ENCODE results near the gene SFT2D1. TPM values are rescaled to one million over a fixed set of nuclear protein-coding genes. Genes with fewer than 3 reads are reported as not detected.
A peak's percentile ranks its signal among the peaks of the same experiment; 100 is the strongest.
"Not testable (repeated sequence)": the region's sequence is repeated elsewhere in the genome, so short reads cannot be mapped to it uniquely, and the experiment has no call there.

Gene SFT2D1
- total RNA-seq, result 57.6 and 63.3 TPM in 2 replicates

DNA sequence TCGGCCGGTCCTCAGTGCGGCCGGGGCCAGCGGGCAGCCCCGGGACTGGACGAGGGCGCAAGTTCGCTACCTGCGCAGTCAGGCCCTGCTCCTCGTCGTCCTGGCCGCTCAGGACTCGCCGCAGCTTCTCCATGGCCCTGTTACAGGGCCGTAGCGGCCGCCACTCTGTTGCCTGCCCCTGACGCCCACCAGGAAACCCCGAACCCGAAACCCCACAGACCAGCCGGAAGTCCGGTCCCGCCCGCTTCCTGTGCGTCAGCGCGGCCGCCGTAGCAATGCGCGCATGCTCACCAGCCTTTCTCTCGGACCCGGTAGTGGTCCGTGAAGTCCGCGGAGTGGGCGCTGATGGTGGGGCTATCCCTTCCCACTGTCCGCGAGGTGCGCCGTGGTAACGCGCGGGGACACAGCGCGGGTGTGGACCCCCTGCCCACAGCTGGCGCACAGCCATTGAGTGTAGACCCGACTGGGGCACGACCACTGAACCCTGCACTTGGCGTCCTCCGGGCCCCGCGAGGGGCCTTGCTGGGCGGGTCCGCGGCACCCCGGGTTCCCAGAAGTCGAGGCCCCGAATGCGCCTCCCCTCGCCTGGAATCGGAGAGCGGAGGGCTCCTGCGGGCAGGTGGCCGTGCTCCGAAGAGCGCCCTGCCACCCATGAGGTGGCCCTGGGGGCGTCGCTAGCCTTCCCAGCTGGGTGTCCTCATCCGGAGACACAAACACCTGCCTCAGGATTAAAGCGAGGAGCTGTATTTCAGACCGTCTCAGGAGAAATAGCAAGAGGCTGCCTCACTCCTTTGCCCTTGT lies at the start of gene SFT2D1:
SFT2D1 (minus strand) TSS at position 197 of the 801 bp plus-strand sequence; CDS start at position 133, 64 bp downstream.
- intact Hi-C loops (cut with micrococcal nuclease), result loop anchor here (1.0 to 2.0 kb wide), 2 partner anchors 41 to 76 kb away; no protein-coding TSS in a partner anchor
- H3K27me3 Mint-ChIP-seq (ENCODE audit: insufficient read depth), result peaks cover 13% of the 10 kb centered on the region
- peaks cover 12% of the 10 kb centered on the region for H3K36me3 Mint-ChIP-seq (ENCODE audit: low read depth)
- peak within 1 kb of the TSS; percentile 88 for H3K27ac Mint-ChIP-seq
- peak; percentile 80 for DNase-seq (ENCODE audit: low spot score)
- peak within 1 kb of the TSS; percentile 89 for H3K4me3 Mint-ChIP-seq
- peaks cover 18% of the 10 kb centered on the region for H3K4me1 Mint-ChIP-seq (ENCODE audit: low read depth)
- H3K9me3 Mint-ChIP-seq, result no peaks in the 10 kb centered on the region

DNA sequence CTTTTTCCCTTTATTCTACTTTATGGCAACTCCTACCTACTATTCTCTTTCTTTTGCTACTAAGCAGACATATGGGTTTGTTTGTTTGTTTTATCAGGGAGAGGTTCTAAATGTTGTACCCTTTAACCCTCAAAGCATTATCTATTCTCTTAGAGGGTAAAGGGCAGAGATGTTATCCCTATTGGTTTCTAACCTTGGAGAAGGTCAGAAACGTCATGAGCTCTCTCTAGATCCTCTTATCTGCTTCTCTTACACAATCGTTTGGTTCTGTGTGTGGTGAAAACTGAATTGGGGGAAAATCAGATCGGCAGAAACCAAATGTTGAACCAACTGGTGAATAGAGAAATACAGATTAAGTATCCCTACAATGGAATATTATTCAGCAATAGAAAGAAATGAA lies 46.8 kb upstream of the SFT2D1 start:
- Mint-ChIP-seq H3K9me3 (no peaks in the 10 kb centered on the region), H3K27me3 (ENCODE audit: insufficient read depth) (peaks cover 18% of the 10 kb centered on the region), H3K36me3 (ENCODE audit: low read depth) (no peaks in the 10 kb centered on the region), H3K4me1 (ENCODE audit: low read depth) (peaks cover 5% of the 10 kb centered on the region), H3K27ac (no peak overlapping the region), H3K4me3 (no peak overlapping the region)
- DNase-seq (ENCODE audit: low spot score), result no peak
- intact Hi-C loops (cut with micrococcal nuclease), result no loop called here

DNA sequence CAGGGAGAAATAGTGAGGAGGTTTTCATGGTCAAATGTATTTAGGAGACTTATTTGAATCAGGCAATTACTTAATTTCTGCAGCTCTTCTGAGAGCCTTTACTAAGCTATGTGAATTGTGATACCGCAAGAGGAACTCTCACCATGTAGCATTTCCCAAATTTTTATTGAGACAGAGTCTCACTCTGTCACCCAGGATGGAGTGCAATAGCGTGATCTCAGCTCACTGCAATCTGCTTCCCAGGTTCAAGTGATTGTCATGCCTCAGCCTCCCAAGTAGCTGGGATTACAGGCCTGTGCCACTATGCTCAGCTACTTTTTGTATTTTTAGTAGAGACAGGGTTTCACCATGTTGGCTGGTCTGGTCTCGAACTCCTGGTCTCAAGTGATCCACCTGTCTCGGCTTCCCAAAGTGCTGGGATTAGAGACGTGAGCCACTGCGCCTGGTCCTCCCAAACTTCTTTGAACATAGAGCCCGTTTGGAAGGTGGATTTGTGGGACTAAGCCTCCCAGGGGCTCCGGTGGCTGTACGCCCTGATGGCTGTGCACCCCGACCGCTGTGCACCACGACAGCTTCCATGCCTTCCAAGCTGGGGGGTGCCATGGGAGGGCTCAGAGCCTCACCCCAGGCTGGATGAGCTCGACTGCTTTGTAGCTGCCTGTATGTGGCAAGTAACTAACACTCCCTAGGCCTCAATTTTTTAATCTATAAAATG lies 46.1 kb upstream of the SFT2D1 start:
- Mint-ChIP-seq H3K27me3 (ENCODE audit: insufficient read depth) (peaks cover 18% of the 10 kb centered on the region), H3K9me3 (no peaks in the 10 kb centered on the region), H3K27ac (no peak overlapping the region), H3K4me3 (no peak overlapping the region), H3K36me3 (ENCODE audit: low read depth) (no peaks in the 10 kb centered on the region), H3K4me1 (ENCODE audit: low read depth) (peaks cover 11% of the 10 kb centered on the region)
- intact Hi-C loops (cut with micrococcal nuclease), result no loop called here
- DNase-seq (ENCODE audit: low spot score), result no peak

DNA sequence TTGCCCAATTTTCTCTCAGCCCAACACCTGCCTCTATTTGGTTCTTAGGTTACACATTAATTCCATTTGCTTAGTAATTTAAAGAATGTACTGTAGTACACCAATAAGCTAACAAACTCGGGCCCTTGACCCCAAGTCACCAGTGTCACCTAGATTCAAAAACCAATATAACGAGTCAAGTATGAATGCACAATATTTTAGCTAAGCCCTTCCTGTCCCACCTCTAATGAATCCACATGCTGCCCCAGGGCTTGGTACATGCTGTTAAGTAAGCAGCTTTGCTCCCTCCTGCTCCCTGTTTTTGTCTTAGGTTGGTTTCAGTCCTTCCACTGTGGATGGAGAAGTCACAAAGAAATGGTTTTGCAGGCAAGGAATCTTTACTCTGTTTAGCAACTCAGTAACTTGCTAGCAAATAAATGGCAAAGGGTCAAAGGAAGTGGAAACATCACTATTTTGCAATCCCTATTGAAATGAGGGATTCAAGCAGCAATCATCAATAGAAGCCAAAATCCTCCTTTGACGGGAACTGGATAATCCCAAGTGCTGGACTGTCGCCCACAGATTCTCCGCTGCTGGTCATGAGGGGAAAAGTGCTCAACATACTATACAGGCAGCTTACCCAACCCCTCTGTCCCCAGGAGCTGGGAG lies 45.4 kb upstream of the SFT2D1 start:
- no peak overlapping the region for H3K4me3 Mint-ChIP-seq
- H3K9me3 Mint-ChIP-seq, result no peaks in the 10 kb centered on the region
- no peak for DNase-seq (ENCODE audit: low spot score)
- peaks cover 18% of the 10 kb centered on the region for H3K27me3 Mint-ChIP-seq (ENCODE audit: insufficient read depth)
- H3K36me3 Mint-ChIP-seq (ENCODE audit: low read depth), result no peaks in the 10 kb centered on the region
- H3K4me1 Mint-ChIP-seq (ENCODE audit: low read depth), result peaks cover 11% of the 10 kb centered on the region
- H3K27ac Mint-ChIP-seq, result no peak overlapping the region
- intact Hi-C loops (cut with micrococcal nuclease), result no loop called here

DNA sequence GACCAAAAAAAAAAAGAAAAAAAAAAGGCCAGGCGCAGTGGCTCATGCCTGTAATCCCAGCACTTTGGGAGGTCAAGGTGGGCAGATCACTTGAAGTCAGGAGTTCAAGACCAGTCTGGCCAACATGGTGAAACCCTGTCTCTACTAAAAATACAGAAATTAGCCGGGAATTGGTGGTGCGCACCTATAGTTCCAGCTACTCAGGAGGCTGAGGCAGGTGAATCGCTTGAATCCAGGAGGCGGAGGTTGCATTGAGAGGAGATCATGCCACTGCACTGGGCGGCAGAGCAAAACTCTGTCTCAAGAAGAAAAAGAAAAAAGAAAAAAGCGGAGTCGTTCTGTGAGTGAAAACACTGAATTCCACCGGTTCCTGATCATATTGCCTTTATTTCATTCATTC lies 44.8 kb upstream of the SFT2D1 start:
- H3K36me3 Mint-ChIP-seq (ENCODE audit: low read depth); H3K4me3 Mint-ChIP-seq; H3K27ac Mint-ChIP-seq; intact Hi-C loops (cut with micrococcal nuclease); DNase-seq (ENCODE audit: low spot score); H3K9me3 Mint-ChIP-seq: not testable (repeated sequence)
- peaks cover 11% of the 10 kb centered on the region for H3K4me1 Mint-ChIP-seq (ENCODE audit: low read depth)
- H3K27me3 Mint-ChIP-seq (ENCODE audit: insufficient read depth), result peaks cover 13% of the 10 kb centered on the region

GRCh38 chr6:166386111-166386510 lies 43.8 kb upstream of the SFT2D1 start:
- Mint-ChIP-seq H3K4me1 (ENCODE audit: low read depth) (peaks cover 18% of the 10 kb centered on the region), H3K4me3 (no peak overlapping the region), H3K27me3 (ENCODE audit: insufficient read depth) (peaks cover 12% of the 10 kb centered on the region), H3K27ac (no peak overlapping the region), H3K36me3 (ENCODE audit: low read depth) (no peaks in the 10 kb centered on the region), H3K9me3 (no peaks in the 10 kb centered on the region)
- intact Hi-C loops (cut with micrococcal nuclease), result no loop called here
- DNase-seq (ENCODE audit: low spot score), result no peak

GRCh38 chr6:166383802-166384363 lies 41.5 kb upstream of the SFT2D1 start:
- H3K4me1 Mint-ChIP-seq (ENCODE audit: low read depth), result peaks cover 19% of the 10 kb centered on the region
- peak overlapping the region; percentile 83 for H3K4me3 Mint-ChIP-seq
- peak overlapping the region; percentile 23 for H3K27ac Mint-ChIP-seq
- peak; percentile 8 for DNase-seq (ENCODE audit: low spot score)
- not testable (repeated sequence) for H3K36me3 Mint-ChIP-seq (ENCODE audit: low read depth); H3K27me3 Mint-ChIP-seq (ENCODE audit: insufficient read depth); H3K9me3 Mint-ChIP-seq
- intact Hi-C loops (cut with micrococcal nuclease), result loop anchor here (1.0 to 5.0 kb wide), 9 partner anchors 17 to 1443 kb away; partner anchors contain the start of genes AFDN, CEP43, RNASET2 and RPS6KA2

GRCh38 chr6:166382933-166383801 lies 40.8 kb upstream of the SFT2D1 start, which contains the start of gene MPC1:
TSS of gene MPC1 (minus strand) at chr6:166382940. CDS start at chr6:166382876, 64 bp downstream.
- DNase-seq (ENCODE audit: low spot score), result peak; percentile 95
- intact Hi-C loops (cut with micrococcal nuclease), result loop anchor here (1.0 to 5.0 kb wide), 10 partner anchors 18 to 1444 kb away; partner anchors contain the start of genes AFDN, CEP43, RNASET2 and RPS6KA2
- H3K9me3 Mint-ChIP-seq, result no peaks in the 10 kb centered on the region
- H3K36me3 Mint-ChIP-seq (ENCODE audit: low read depth), result no peaks in the 10 kb centered on the region
- peaks cover 19% of the 10 kb centered on the region for H3K4me1 Mint-ChIP-seq (ENCODE audit: low read depth)
- H3K27ac Mint-ChIP-seq, result peak within 1 kb of the TSS; percentile 48
- peak within 1 kb of the TSS; percentile 91 for H3K4me3 Mint-ChIP-seq
- peaks cover 8% of the 10 kb centered on the region for H3K27me3 Mint-ChIP-seq (ENCODE audit: insufficient read depth)

GRCh38 chr6:166382500-166382932 lies 40.2 kb upstream of the SFT2D1 start:
- Mint-ChIP-seq H3K4me1 (ENCODE audit: low read depth) (peaks cover 19% of the 10 kb centered on the region), H3K27me3 (ENCODE audit: insufficient read depth) (peaks cover 6% of the 10 kb centered on the region), H3K9me3 (no peaks in the 10 kb centered on the region), H3K36me3 (ENCODE audit: low read depth) (peaks cover 1% of the 10 kb centered on the region), H3K27ac (peak overlapping the region; percentile 29), H3K4me3 (peak overlapping the region; percentile 91)
- no peak for DNase-seq (ENCODE audit: low spot score)
- intact Hi-C loops (cut with micrococcal nuclease), result loop anchor here (1.0 to 5.0 kb wide), 6 partner anchors 32 to 1445 kb away; partner anchors contain the start of genes AFDN, CEP43 and RNASET2

GRCh38 chr6:166381733-166382499 lies 39.6 kb upstream of the SFT2D1 start:
- H3K4me3 Mint-ChIP-seq, result peak overlapping the region; percentile 91
- H3K27me3 Mint-ChIP-seq (ENCODE audit: insufficient read depth), result peaks cover 4% of the 10 kb centered on the region
- H3K9me3 Mint-ChIP-seq, result no peaks in the 10 kb centered on the region

GRCh38 chr6:166381381-166381732 lies 39.0 kb upstream of the SFT2D1 start:
- Mint-ChIP-seq H3K36me3 (ENCODE audit: low read depth) (peaks cover 1% of the 10 kb centered on the region), H3K9me3 (no peaks in the 10 kb centered on the region), H3K27ac (no peak overlapping the region), H3K4me1 (ENCODE audit: low read depth) (peaks cover 19% of the 10 kb centered on the region), H3K27me3 (ENCODE audit: insufficient read depth) (peaks cover 4% of the 10 kb centered on the region), H3K4me3 (peak overlapping the region; percentile 91)
- DNase-seq (ENCODE audit: low spot score), result no peak
- intact Hi-C loops (cut with micrococcal nuclease), result loop anchor here (1.0 to 5.0 kb wide), 4 partner anchors 68 to 1446 kb away; partner anchors contain the start of genes AFDN and RNASET2

More at GRCh38 chr6:166381733-166382499, 39.6 kb upstream of the SFT2D1 start:
- peak overlapping the region; percentile 48 for H3K27ac Mint-ChIP-seq
- peak; percentile 65 for DNase-seq (ENCODE audit: low spot score)
- intact Hi-C loops (cut with micrococcal nuclease), result loop anchor here (1.0 to 5.0 kb wide), 7 partner anchors 33 to 1445 kb away; partner anchors contain the start of genes AFDN, CEP43 and RNASET2
- peaks cover 1% of the 10 kb centered on the region for H3K36me3 Mint-ChIP-seq (ENCODE audit: low read depth)
- peaks cover 19% of the 10 kb centered on the region for H3K4me1 Mint-ChIP-seq (ENCODE audit: low read depth)
